ENCODE measurements around the gene ITGB1. TPM values are rescaled to one million over a fixed set of nuclear protein-coding genes. Genes with fewer than 3 reads are reported as not detected.

Gene ITGB1
- total RNA-seq, 1 donor from 2014 or later, result 349 TPM

DNA sequence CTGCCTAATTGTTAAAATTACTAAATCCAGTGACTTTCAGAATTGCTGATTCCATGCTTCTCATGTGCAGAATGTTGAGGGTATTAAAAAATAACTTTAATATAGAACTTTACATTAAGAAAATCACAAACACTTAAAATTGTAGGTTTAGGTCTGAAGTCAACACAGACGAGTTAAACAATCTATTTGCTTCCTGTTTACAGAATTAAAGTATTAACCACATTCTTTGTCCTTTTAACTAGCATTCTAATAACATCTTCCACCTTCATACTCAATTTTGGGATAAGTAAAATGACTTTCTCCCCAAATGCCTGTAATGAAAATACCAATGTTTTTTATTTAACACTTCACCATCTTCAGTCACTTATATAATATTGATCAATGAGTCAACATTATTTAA, 2.2 kb downstream of the ITGB1 start:
- no peak for DNase-seq (ENCODE audit: low spot score)

DNA sequence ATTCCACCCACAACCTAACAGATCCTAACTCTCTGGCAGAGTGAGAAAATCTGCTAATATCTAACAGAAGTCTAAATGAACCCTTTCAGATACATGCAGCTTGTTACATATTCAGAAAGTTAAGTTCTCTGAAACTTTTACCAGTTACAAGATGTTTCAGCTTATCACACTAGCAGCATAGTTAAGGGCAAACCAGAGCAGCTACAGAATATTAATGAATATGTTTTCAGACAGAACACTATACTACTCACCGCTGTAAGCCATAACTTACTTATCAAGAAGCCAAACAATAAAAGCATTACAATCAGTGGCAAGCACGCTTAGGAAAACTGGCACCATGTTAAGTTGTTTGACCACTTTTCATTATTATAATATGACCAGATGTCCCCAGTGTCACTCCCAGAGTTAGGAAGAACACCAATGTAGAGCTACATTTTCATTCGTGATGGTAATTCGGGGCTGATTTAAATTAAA, 2.7 kb downstream of the ITGB1 start:
- no peak for DNase-seq (ENCODE audit: low spot score)

DNA sequence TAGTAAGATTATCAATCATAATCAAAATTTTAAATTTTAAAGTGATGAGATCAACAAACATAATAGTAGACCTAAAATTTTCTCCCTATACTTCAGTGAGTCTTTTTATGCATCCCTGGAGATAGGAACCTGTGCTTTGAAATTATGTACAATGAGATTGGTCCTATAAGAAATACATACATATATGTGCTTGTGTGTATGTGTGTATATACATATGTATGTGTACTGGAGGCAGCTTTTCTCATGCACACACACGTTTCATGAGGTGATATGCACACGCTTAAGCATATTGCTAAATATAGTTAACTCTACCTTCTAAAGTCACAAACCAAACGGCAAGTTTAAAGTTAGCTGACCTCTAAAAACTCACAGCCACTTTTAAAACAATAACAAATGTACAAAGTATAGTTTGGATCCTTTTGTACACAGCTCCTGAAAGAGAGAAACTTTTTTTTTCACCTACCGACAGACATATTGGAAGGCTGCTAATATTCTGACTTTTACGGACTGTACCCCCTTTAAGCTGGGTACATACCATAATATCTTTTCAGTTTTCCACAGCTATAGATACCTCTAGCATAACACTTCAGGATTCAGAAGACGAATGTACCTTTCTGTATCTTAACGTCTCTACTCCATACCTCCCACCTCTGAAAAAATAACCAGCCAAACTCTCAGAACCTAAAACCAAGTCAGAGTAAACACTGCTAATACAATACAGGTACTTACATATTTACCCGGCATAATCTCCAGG, 3.3 kb downstream of the ITGB1 start:
- DNase-seq (ENCODE audit: low spot score), result no peak

DNA sequence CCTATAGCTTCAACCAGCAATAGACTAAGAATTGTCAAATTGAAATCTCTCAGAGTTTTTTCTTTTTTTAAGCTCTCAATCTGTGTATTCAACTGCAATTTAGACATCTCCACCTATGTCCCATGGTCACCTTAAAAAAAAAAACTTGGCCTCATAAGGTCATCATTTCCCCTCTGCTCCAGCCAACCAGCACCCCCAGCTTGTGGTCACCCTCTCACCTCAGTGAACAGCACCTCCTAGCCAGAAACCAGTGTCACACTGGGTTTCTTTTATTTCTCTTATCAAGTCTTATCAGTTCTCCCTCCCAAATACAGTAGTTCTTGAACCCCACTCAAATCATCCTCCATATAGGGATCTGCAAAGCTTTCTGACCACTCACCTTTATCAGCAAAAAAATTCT, 4.0 kb downstream of the ITGB1 start:
- DNase-seq (ENCODE audit: low spot score), result no peak

DNA sequence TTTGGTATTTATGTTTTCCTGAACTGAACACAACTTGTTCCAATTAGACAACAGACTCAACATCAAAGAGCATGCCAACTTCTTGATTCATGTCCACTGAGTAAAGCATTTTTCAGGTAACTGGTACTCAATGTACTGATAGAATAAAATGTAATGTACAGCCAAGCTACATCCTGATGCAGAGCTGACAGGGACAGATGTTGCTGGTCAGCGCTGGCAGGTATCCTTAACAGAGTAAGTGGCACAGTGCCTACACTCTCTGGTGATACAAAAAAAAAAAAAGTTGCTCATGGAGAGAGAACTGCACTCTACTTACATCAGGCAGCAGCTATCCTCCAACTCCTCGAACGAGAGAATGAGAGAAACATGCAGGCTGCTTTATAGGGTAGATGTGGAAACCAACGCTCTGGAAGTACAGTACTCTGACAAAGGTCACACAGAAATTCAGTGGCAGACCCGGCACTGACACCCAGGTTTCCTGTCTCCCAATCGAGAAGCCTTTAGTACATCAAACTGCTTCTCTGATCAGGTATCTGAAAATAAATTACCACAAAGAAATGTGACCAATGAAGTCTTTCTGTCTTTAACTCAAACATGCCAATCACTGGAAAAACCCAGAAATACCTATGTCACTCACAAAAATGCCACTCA, 4.6 kb downstream of the ITGB1 start:
- DNase-seq (ENCODE audit: low spot score), result no peak

DNA sequence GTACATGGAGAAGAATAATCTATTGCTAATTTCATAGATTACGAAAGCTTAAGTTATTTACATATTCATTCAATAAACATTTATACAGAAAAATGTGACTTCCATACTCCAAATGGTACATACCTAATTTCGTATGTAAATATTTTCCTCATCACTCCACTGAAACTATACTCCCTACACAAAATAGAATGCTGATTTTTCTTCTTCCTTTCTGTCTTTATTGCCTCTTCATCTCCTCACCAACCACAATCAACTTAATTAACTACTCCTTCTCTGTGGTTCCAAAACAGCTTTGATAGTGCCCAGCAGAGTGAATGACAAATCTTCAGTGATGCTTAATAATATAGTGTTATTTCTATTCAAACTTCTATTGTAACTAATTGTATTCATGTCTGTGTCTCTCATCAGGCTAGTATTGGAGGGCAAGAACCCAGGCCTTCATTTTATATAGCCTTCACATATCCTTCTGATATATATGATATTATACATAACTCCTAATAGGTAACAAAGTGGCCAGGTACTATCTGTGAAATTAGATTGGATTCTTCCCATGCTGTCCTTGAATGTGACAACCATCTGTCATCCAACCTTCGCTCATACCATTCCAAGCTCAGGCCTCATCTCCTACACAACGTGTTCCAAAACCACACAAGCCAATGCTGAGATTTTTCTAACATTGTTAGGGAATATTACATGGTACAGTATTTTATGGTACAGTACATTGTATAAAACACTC, 5.3 kb downstream of the ITGB1 start:
- DNase-seq (ENCODE audit: low spot score), result no peak

DNA sequence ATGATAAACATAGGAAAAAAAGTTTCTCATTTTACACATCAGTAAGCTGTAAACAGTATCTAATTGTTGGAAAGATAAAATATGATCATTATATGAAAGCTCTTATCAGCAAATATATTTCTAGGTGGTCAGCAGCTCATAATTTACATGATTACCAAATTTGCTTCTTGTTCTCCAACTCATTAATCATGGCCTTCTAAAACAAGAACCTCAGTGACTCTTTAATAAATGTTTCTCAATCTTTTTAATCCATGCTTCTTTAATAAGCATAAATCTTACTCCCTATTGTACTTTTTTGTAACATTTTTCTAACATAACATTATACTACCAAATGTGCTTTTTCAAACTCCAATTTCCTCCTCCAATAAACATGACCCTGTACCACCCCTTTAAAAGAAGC, 5.9 kb downstream of the ITGB1 start:
- no peak for DNase-seq (ENCODE audit: low spot score)

DNA sequence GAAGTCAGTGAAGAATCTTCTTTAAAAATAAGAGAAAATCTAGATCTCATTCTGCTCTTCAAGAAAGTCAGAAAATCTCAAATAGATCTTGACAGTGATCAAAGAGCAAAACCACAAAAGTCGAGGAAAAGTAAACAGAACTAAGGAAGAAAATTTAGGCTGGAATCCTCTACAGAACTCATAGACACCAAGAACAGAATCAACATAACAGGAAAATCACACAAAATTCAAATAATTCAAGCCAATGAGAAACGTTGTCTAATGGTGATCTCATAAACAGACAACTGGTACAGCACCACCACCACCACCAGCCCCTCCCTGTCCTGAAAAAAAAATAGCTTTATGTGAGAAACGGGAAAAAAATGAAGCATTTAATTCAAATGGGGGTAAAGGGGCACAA, 6.9 kb downstream of the ITGB1 start:
- DNase-seq (ENCODE audit: low spot score), result no peak

DNA sequence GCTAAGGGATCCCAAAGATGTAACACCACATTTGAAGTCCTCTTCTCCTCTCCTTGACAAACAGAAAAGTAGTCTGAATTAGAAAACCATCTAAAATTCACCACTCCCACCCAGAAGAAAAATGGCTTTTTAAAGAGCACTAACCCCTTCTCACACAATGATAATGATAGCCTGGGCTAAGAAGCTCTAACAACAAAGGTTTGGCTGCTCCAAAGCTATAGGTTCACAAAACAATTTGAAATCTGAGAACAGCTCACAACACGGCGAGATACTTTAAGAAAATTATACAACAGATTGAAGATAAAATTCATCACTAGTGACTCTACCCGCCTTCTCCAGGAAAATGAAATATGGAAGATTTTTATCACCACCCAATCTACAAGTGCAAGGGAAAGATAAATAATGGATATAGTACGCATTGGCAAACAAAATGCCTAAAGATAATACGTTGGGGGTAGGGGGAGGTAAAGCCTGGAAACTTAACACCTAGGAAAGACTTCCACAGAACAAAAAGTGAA, 7.4 kb downstream of the ITGB1 start:
- DNase-seq (ENCODE audit: low spot score), result no peak

DNA sequence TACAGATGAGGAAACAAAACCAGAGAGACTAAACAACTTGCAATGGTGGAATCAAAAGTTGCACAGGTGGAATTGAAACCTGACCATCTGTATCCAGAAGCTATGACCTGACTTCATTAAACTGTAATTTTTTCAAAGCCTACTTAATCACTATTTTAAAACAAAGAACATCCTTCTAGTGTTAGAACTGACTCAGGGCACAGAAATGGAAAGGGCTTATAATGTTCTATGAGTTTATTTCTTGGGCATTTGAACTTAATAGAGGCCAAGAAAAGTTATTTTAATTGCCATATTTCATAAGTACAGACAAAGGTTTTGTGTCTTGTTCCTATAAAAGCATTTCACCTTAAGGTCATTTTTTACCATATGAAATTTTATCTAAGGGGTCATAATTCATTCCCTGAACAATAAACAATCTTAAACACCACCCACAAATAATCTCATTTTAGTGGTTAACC, 8.8 kb downstream of the ITGB1 start:
- no peak for DNase-seq (ENCODE audit: low spot score)

DNA sequence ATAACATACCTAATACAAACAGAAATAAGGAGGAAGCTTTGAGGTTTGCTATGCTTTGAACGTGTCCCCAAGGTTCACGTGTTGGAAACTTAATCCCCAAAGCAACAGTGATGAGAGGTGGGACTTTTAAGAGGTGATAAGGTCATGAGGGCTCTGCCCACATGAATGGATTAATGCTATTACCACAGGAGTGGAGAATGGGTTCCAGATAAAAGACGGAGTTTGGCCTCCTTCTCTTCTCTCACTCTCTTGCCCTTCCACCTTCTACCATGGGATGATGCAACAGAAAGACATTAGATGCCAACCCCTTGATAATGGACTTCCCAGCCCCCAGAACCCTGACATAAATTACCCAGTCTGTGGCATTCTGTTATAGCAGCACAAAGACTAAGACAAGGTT, 9.6 kb downstream of the ITGB1 start:
- no peak for DNase-seq (ENCODE audit: low spot score)

DNA sequence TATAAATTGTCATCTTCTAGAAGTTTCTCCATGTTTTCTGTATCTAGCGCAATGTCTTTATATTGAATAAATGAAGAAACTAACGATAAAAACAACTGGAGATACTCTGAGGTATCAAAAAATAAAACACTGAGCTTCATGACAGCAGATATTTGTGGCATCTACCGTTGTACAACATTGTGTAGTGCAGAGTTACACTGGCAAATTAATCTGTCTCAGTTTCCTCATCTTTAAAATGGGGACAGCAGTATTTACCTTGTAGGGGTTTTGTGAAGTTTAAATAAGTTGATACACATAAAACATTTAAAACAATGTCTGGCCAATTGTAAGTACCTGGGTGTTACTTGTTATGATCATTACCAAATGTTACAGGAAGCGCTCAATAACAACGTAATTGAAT, 10.4 kb downstream of the ITGB1 start:
- no peak for DNase-seq (ENCODE audit: low spot score)

DNA sequence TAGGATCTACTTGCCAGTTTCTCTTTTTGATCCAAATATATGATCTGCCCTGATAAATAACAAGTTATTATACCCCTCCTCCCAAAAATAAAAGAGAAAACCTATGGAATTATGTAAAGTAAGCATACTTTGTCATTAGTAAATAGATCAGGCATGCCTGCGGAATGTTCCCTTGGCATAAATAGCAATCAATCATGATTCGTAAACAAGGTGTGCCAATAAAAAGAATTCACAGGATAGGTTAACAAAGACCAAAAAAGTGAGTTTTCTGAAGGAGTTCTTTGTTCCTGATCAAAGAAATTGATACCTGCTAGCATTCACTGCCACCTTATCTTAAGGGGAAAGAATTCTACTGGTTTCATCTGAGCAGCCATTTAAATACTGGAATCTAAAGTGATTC, 11.9 kb downstream of the ITGB1 start:
- no peak for DNase-seq (ENCODE audit: low spot score)

DNA sequence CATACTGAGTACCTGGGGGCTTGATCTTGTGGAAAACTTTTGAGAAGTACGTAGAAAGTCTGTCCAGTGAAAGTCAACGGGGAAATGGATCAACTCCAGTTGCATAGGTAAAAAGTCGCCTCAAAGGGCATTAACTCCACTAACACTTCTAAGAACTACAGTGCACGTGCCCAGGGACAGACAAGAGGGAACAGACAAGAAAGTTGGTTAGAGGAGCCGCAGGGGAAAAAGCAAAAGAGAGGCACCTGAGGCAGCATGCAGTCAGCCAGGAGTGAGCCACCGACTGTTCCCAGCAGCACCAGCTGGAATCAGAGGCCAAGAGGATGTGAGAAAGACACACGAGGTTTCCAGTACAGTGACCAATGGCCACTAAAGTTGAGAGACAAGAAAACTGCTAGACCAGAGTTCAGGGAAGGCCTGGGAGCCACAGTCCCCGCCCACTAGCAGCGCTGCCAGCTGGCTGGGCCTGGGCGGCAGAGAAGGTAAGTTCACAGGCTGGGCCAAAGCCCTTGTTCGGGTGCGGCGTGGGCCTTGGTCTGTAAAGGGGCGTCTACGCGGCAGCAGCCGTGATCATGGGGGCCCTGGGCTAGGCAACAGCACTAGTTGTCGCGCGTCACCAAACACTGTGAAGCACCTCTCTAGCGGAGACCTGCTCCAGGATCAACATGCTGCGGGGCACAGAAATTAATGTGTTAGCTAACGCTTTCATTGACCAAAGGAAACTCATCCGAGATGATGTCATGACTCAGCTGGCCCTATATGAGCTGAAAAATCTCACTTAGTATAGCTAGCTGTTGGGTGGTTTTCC, 14.0 kb downstream of the ITGB1 start:
- DNase-seq (ENCODE audit: low spot score), result no peak

DNA sequence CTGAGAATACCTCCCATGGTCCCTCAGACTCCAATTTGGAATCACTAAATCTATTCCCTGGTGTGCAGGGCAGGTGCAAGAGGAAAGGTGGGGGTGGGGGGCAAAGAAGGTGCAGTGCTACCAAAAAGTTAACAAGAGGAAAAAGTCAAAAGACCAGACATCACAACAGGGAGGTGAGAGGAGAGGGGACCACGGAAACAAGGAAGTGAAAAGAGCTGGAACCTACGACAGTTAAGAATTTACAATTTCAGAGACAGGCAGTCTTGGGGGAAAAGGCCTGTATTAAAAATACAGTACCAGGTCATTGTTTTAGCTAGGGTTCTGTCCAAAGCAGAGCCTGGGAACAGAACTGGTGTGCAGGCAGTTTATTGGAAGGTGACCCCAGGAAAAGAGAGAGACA, 14.6 kb downstream of the ITGB1 start:
- no peak for DNase-seq (ENCODE audit: low spot score)

DNA sequence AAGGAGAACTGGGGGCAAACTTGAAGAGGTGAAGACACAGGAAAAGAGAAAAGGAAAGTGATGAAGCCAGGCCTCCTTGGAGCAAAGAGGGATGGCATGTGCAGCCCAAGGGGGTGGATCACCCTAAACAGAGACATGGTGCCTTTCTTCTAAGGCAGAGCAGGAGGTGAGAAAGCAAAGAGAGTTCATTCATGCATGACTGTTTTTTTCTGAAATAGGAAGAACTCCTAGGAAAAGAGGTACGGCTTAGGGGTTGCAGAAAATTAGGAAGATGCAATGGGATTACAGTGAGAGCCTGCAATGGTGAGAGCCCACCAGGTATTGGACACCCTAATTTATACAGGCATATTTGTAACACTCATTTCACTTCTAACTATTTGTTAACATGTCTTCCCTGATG, 15.9 kb downstream of the ITGB1 start:
- DNase-seq (ENCODE audit: low spot score), result no peak

DNA sequence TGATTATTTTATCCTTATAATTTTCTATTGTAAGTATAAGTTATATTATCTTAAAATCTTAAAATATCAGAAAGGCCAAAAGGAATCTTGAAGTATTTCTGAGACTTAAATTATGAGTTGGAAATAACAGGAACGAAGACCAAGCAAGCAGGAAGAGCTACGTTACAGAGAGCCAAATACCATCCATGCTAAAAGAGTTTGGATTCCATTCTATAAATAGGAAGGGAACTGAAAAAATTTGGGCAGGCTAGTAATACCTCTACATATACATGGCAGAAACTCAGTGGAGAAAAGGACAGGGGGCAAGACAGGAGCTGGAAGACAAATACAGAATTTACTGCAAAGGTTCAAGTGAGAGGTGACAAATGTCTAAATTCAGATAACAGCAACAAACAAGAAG, 16.7 kb downstream of the ITGB1 start:
- DNase-seq (ENCODE audit: low spot score), result no peak

DNA sequence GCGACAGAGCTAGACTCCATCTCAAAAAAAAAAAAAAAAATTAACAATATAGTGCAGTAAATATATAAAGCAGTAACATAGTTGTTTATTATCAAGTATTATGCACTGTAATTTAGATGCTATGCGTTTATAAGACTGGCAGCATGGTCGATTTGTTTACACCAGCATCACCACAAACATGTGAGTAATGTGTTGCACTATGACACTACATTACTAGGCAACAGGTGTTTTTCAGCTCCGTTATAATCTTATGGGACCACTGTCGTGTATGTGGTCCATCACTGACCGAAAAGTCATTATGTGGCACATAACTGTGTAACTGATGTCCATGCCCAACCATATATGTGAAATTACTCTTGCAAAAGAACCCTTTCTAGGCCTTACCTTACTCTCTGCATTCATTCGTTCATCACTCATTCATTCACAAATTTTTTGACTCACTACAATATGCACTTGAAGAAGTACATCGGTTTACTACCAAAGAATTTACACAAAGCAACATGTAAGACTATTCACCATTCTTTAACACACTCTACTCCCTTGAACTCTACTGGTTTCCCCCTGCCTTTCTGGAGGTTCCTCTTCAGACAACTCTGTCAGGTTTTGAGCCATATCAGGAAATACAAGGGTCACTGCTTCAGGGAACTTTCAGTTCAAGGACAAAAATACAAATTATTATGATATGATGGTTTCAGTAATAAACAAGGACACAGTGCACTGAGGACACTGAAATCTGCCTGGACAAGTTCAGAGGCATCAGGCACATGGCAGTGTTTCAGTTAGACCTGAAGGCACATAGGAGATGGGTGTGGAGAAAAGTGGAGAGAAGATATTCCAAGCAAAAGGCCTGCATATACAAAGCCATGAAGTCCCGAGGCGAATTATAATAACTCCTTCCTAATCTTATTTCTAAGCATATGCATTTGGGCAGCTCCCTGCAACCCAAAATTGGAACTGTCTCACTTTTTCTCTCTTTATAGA, 17.4 kb downstream of the ITGB1 start:
- no peak for DNase-seq (ENCODE audit: low spot score)

DNA sequence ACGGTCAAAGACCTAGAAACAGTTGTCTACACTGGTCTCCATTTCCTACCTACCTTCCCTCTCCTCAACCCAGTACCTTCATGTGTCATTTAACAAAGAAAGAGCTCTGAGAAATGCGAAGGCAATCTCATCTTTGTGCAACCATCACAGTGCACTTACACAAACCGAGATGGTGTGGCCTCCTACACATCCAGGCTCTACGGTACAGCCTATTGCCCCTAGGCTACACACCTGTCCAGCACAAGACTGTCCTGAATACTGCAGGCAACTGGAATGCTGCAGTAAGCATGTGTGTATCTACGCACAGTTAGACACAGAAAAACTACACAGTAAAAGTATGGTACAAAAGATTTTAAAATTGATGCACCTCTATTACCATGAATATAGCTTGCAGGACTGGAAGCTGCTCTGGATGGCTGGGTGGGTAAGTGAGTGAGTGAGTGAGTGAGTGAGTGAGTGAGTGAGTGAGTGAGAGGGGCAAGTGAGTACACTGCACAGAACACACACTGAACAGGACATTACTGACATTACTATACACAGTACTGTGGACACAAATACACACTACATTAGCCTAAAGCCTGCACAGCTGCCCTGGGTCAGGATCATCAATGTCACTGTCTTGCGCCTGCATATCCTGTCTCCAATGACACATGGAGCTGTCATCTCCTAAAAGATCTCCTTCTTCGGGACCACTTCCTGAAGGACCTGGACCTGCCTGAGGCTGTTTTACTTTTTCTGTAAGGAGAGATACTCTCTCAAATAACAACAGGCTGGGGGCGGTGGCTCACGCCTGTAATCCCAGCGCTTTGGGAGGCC, 18.5 kb downstream of the ITGB1 start:
- DNase-seq (ENCODE audit: low spot score), result no peak
